ENCODE results near the gene SLC46A2.

Gene SLC46A2, protein sequence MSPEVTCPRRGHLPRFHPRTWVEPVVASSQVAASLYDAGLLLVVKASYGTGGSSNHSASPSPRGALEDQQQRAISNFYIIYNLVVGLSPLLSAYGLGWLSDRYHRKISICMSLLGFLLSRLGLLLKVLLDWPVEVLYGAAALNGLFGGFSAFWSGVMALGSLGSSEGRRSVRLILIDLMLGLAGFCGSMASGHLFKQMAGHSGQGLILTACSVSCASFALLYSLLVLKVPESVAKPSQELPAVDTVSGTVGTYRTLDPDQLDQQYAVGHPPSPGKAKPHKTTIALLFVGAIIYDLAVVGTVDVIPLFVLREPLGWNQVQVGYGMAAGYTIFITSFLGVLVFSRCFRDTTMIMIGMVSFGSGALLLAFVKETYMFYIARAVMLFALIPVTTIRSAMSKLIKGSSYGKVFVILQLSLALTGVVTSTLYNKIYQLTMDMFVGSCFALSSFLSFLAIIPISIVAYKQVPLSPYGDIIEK

DNA sequence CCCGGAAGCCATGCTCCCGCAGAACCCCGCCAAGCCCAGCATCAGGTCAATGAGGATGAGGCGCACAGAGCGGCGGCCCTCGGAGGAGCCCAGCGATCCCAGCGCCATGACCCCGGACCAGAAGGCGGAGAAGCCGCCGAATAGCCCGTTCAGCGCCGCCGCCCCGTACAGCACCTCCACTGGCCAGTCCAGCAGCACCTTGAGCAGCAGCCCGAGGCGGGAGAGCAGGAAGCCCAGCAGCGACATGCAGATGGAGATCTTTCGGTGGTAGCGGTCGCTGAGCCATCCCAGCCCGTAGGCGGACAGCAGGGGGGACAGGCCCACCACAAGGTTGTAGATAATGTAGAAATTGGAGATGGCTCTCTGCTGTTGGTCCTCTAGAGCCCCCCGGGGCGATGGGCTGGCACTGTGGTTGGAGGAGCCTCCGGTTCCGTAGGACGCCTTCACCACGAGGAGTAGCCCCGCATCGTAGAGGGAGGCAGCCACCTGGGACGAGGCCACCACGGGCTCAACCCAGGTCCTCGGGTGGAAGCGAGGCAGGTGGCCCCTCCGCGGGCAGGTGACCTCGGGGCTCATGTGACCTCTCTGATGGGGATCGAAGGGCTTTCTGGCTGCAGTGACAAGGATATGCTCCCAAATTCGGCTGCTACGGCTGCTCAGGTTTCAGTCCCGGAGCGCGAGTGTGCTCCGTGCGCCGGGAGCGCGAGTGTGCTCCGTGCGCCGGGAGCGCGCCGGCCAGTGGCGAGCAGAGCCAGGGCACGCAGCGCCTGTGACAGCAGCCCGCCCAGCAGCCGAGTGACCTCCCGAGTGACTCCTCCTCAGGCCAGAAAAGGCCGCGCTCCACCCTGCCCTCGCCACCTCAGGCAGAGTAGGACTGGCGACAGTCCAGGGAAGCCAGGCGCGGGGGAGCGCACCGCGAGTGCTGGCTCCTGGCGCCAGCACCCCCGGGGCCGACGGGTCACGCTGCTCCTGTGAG, at the start of gene SLC46A2:
TSS of gene SLC46A2 (minus strand) at position 771 of the 976 bp plus-strand sequence. CDS start at position 576, 195 bp downstream.
- no peak for DNase-seq

GRCh38 chr9:112939418-112939817, 48.7 kb upstream of the SLC46A2 start:
- no peak for DNase-seq

DNA sequence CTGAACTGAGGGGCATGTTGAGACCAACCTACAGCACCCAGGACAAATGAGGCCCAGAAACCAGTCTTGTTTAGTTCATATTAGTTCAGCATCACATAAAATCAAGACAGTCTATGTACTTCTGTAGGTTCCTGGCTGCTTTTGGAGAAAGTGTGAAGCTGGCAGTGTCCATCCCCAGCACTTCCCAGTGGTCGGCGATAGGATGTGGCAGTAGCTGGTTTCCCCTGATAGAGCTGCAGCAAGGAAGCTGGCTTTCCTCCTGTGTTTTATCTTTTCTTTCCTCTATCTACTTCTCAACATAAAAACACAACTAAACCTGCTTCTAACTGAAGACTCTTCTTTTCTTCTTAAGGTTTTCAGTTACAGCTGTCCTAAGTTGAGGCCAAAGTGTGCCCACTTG, 43.0 kb upstream of the SLC46A2 start:
- DNase-seq: no peak

- DNase-seq: no peak
These were observed 34.5 kb upstream of the SLC46A2 start for GRCh38 chr9:112925058-112925641.

GRCh38 chr9:112921549-112921948, 30.9 kb upstream of the SLC46A2 start:
- DNase-seq: no peak

DNA sequence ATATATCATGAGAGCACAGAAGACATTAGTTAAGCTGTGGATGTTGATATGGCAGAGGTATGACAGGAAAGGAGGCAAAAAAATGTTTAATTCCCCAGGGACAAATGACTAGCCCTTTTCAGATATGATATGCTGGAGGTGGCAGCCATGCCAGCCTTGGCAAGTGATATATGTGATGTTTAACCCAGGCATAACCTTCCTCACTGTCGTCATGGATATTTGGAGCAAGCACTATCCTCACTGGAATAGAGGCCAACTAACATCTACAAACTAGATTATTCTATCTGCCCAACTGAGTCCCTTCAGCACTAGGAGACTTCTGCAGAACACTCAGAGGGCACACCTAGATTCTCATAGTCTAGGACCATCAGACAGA, 27.3 kb upstream of the SLC46A2 start:
- no peak for DNase-seq

- no peak for DNase-seq
These were observed 26.6 kb upstream of the SLC46A2 start for GRCh38 chr9:112917047-112917986.

GRCh38 chr9:112914524-112914923, 23.8 kb upstream of the SLC46A2 start:
- DNase-seq: no peak

DNA sequence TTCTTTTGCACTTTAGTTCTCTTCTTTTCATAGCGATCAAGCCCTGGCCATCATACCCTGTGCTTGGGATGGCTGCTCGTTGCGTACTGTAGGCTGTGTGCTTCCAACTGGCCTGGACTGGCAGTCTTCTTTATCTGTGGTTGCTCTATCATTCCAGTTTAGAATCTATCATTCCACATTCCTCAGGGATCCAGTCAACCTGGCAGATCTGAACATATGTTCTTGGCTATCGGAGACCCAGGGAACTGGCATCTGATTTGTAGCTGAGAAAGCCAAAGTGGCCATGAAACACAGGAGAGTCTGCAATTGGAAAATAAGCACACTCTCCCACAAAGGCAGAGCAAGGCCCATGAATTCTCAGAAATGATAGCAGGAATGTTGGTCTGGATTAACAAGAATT, 22.6 kb upstream of the SLC46A2 start:
- no peak for DNase-seq

GRCh38 chr9:112912636-112913035, 22.0 kb upstream of the SLC46A2 start:
- no peak for DNase-seq

GRCh38 chr9:112911736-112912135, 21.1 kb upstream of the SLC46A2 start:
- DNase-seq: no peak

GRCh38 chr9:112905084-112905483, 14.4 kb upstream of the SLC46A2 start:
- DNase-seq: no peak

DNA sequence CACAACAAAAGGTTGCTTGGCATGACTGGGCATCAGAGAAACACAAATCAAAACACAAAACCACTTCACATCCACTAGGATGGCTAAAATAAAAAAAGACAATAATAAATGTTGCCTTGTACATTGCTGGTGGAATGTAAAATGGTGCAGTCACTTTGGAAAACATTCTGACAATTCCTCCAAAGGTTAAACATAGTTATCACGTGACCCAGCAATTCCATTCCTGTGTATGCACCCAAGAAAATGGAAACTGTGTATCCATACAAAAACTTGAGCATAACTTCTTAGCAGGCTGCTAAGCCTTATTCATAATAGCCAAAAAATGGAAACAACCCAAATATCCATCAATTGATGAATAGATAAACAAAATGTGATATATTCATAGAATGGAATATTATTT, 10.2 kb upstream of the SLC46A2 start:
- DNase-seq: no peak

GRCh38 chr9:112900488-112900887, 9.8 kb upstream of the SLC46A2 start:
- DNase-seq: no peak

DNA sequence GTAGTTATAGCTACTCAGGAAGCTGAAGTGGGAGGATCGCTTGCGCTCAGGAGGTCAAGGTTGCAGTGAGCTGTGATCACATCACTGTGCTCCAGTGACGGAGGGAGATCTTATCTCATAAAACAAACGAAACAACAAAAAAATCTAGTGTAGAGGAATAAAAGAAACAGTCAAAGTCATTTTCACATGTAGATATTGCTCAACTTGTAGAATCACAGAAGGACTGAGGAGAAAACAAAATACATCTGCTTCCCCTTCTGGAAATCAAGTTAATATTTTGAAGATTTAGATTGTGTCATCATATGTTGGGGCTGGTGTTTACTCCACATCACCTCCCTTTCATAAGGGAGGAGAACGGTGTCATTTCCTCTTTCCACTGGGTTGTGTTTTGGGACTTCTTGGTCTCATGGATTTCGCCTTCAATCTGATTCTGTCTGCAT, 8.2 kb upstream of the SLC46A2 start:
- DNase-seq: no peak

DNA sequence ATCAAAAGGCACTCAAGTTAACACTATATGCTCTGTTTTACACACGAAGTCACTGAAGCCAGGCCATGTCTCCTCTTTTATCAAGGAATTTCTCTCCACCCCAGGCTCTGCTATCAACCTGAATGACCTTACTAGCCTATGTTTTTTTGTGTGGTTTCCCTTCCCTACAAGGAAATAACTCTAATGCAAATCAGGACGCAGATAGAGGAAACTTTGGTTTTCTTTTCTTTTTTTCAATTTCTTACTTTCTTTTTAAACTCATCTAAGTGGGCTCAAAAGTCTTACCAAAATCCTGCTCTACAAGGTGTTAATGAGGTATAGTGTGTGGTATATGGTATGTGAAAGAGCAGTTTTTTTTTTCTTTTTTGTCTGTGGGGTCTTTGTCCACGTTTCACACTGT, 5.5 kb upstream of the SLC46A2 start:
- DNase-seq: no peak

DNA sequence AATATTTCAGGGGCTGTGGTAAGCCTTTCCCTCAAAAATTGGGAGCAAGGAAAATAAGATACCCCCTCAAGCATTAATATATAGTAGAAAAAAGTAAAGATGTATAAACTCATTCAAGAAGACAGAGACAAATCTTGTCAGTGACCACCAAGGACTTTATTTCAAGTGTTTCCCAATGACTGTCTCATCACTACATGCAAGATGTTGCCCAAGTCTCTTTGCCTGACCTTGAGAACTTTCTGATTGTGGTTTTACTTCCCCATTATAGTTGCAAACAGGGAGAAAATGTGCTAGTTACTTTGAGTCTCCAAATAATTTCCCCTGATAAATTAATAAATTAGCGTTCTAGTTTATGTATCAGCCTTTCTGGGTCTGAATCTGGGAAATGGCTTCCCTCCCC, 4.0 kb upstream of the SLC46A2 start:
- DNase-seq: no peak

DNA sequence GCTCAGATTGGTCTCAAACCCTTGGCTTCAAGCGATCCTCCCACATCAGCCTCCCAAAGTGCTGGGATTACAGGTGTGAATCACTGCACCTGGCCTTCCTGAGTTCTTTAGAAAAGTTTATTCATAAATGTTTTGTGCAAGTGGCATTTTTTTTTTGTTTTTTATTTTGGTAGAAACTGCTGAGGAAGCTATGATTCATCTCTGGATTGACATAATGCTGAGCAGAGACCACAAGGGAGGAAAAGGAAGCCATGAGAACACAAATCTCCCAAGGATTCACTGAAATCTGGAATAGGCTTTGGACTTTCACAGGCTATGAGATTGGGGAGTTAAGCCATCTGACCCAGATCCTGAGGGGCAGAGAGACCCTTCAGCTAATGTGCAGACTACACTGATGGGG, 3.4 kb upstream of the SLC46A2 start:
- no peak for DNase-seq

DNA sequence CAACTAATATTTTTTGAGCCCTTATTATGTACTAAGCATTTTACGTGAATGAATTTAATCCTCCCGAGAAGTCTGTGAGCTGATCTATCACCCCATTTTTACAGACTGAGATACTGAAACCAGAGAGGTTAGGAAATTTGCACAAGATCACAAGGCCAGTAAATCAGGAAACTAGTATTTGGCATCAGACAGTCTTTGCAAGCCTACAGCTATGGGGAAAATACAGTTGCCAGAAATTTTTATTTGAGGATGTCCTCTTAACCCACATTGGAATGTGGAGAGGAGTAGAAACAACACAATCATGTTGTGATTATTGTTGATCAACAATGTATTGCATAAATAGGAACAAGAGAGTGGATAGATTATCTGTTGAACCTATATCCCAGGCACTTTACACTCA, 2.3 kb upstream of the SLC46A2 start:
- DNase-seq: no peak

GRCh38 chr9:112891521-112891920, 845 bp upstream of the SLC46A2 start:
- DNase-seq: no peak

GRCh38 chr9:112887381-112887780, 3.3 kb downstream of the SLC46A2 start:
- DNase-seq: no peak

GRCh38 chr9:112886351-112886750, 4.3 kb downstream of the SLC46A2 start:
- no peak for DNase-seq
